Mucosa of rectum (tissue), 2 donors: ENCODE measurements around the gene TOMM5.

Experiments
- H3K27ac ChIP-seq, 2 donors: one replicate each; pipeline ENCODE4 v1.7.0; 2013; ENCODE audit warnings: inconsistent platforms in 2 of 2, low read depth in 2 of 2, low read length in 2 of 2
- H3K27me3 ChIP-seq, 2 donors: one replicate each; pipeline ENCODE4 v1.7.0; 2013; ENCODE audit warnings: low read length in 2 of 2; ENCODE audit not compliant: control insufficient read depth in 2 of 2, insufficient read depth in 2 of 2
- H3K36me3 ChIP-seq, 2 donors: one replicate each; pipeline ENCODE4 v1.7.0; 2013; ENCODE audit warnings: low read length in 2 of 2; ENCODE audit not compliant: control insufficient read depth in 2 of 2, insufficient read depth in 2 of 2
- H3K4me1 ChIP-seq, 2 donors: one replicate each; pipeline ENCODE4 v1.7.0; 2013; ENCODE audit warnings: low read length in 2 of 2, mild to moderate bottlenecking in 1 of 2; ENCODE audit not compliant: control insufficient read depth in 2 of 2, insufficient read depth in 2 of 2
- H3K4me3 ChIP-seq, 2 donors: one replicate each; pipeline ENCODE4 v1.7.0; 2013; ENCODE audit warnings: low read length in 2 of 2
- H3K9ac ChIP-seq, 2 donors: one replicate each; pipeline ENCODE4 v1.7.0; 2013; ENCODE audit warnings: low read length in 2 of 2, low read depth in 1 of 2, mild to moderate bottlenecking in 1 of 2
- H3K9me3 ChIP-seq, 2 donors: one replicate each; pipeline ENCODE4 v1.7.0; 2013; ENCODE audit warnings: low read length in 2 of 2; ENCODE audit not compliant: control insufficient read depth in 2 of 2
- donor health status: healthy.
- donor health status: Normal muscosa, but diverticular disease.

Gene TOMM5

GRCh38 chr9:37592108-37592951 lies at the start of gene TOMM5:
TSS of gene TOMM5 (minus strand) at chr9:37592597. CDS start at chr9:37592532, 65 bp downstream.
- Histone ChIP-seq H3K27me3 (no peaks in the 10 kb centered on the region), H3K4me3 (peak within 1 kb of the TSS; percentile 98 to 99), H3K36me3 (peaks cover 14 to 17% of the 10 kb centered on the region in 2 donors), H3K4me1 (peaks cover 15 to 17% of the 10 kb centered on the region in 2 donors), H3K9me3 (no peaks in the 10 kb centered on the region), H3K27ac (peak within 1 kb of the TSS; percentile 75 to 83), H3K9ac (peak within 1 kb of the TSS; percentile 93 to 95)

- Histone ChIP-seq H3K9ac (no peak overlapping the region), H3K27me3 (peaks cover 3 to 18% of the 10 kb centered on the region in 2 donors), H3K36me3 (no peaks in the 10 kb centered on the region), H3K9me3 (no peaks in the 10 kb centered on the region), H3K4me3 (no peak overlapping the region), H3K27ac (no peak overlapping the region), H3K4me1 (no peaks in the 10 kb centered on the region)
These were observed 48.9 kb upstream of the TOMM5 start for GRCh38 chr9:37641331-37641730.

GRCh38 chr9:37640246-37640645 lies 47.8 kb upstream of the TOMM5 start:
- H3K27me3 ChIP-seq = peaks cover under 1 to 14% of the 10 kb centered on the region in 2 donors
- no peaks in the 10 kb centered on the region for H3K9me3 ChIP-seq
- no peaks in the 10 kb centered on the region for H3K36me3 ChIP-seq
- H3K4me1 ChIP-seq = no peaks in the 10 kb centered on the region
- no peak overlapping the region for H3K4me3 ChIP-seq
- H3K27ac ChIP-seq = no peak overlapping the region
- H3K9ac ChIP-seq = no peak overlapping the region

GRCh38 chr9:37639841-37640240 lies 47.4 kb upstream of the TOMM5 start:
- H3K27me3 ChIP-seq = peaks cover 0 to 14% of the 10 kb centered on the region in 2 donors
- H3K4me3 ChIP-seq = no peak overlapping the region
- no peak overlapping the region for H3K27ac ChIP-seq
- H3K9ac ChIP-seq = no peak overlapping the region
- no peaks in the 10 kb centered on the region for H3K4me1 ChIP-seq
- no peaks in the 10 kb centered on the region for H3K36me3 ChIP-seq
- H3K9me3 ChIP-seq = no peaks in the 10 kb centered on the region

GRCh38 chr9:37639109-37639762 lies 46.8 kb upstream of the TOMM5 start:
- H3K27ac ChIP-seq = no peak overlapping the region
- no peak overlapping the region for H3K4me3 ChIP-seq
- peaks cover 0 to 11% of the 10 kb centered on the region in 2 donors for H3K27me3 ChIP-seq
- no peak overlapping the region for H3K9ac ChIP-seq
- no peaks in the 10 kb centered on the region for H3K36me3 ChIP-seq
- H3K4me1 ChIP-seq = no peaks in the 10 kb centered on the region
- no peaks in the 10 kb centered on the region for H3K9me3 ChIP-seq

GRCh38 chr9:37636511-37637448 lies 44.4 kb upstream of the TOMM5 start:
- H3K4me1 ChIP-seq = no peaks in the 10 kb centered on the region
- peaks cover 0 to 11% of the 10 kb centered on the region in 2 donors for H3K27me3 ChIP-seq
- H3K36me3 ChIP-seq = no peaks in the 10 kb centered on the region
- H3K4me3 ChIP-seq = no peak overlapping the region
- no peak overlapping the region for H3K27ac ChIP-seq
- H3K9ac ChIP-seq = no peak overlapping the region
- no peaks in the 10 kb centered on the region for H3K9me3 ChIP-seq

GRCh38 chr9:37635808-37636207 lies 43.4 kb upstream of the TOMM5 start:
- no peak overlapping the region for H3K27ac ChIP-seq
- no peaks in the 10 kb centered on the region for H3K9me3 ChIP-seq
- no peaks in the 10 kb centered on the region for H3K4me1 ChIP-seq
- H3K9ac ChIP-seq = no peak overlapping the region
- peaks cover 0 to 6% of the 10 kb centered on the region in 2 donors for H3K27me3 ChIP-seq
- H3K36me3 ChIP-seq = no peaks in the 10 kb centered on the region
- no peak overlapping the region for H3K4me3 ChIP-seq

- H3K9me3 ChIP-seq = no peaks in the 10 kb centered on the region
- H3K27ac ChIP-seq = no peak overlapping the region
- H3K27me3 ChIP-seq = no peaks in the 10 kb centered on the region
- no peak overlapping the region for H3K9ac ChIP-seq
- H3K4me3 ChIP-seq = no peak overlapping the region
- H3K36me3 ChIP-seq = no peaks in the 10 kb centered on the region
- no peaks in the 10 kb centered on the region for H3K4me1 ChIP-seq
These were observed 40.1 kb upstream of the TOMM5 start for GRCh38 chr9:37632479-37632878.

- Histone ChIP-seq H3K27ac (no peak overlapping the region), H3K9me3 (no peaks in the 10 kb centered on the region), H3K36me3 (no peaks in the 10 kb centered on the region), H3K27me3 (no peaks in the 10 kb centered on the region), H3K4me1 (no peaks in the 10 kb centered on the region), H3K9ac (no peak overlapping the region), H3K4me3 (no peak overlapping the region)
These were observed 34.4 kb upstream of the TOMM5 start for GRCh38 chr9:37626708-37627292.
